HEK293T (cell line): ENCODE measurements around the gene ATAD3A.

ENCODE experiments used
- ARNT ChIP-seq: fragments of 450-650 bp; IDR thresholded peaks from 2 replicates; pipeline ENCODE4 v1.6.1; 2017; ENCODE audit warnings: mild to moderate bottlenecking
- ELF4 ChIP-seq: fragments of 450-650 bp; IDR thresholded peaks from 2 replicates; pipeline ENCODE4 v1.6.1; 2017; ENCODE audit warnings: antibody characterized with exemption
- FOXA1 ChIP-seq: fragments of 450-650 bp; IDR thresholded peaks from 2 replicates; pipeline ENCODE4 v1.6.1; 2016; ENCODE audit warnings: mild to moderate bottlenecking
- FOXK2 ChIP-seq: fragments of 450-650 bp; IDR thresholded peaks from 2 replicates; pipeline ENCODE4 v1.6.1; 2016; ENCODE audit warnings: mild to moderate bottlenecking
- HDGF ChIP-seq: fragments of 450-650 bp; IDR thresholded peaks from 2 replicates; pipeline ENCODE4 v1.6.1; 2017; ENCODE audit warnings: antibody characterized with exemption, borderline replicate concordance
- L3MBTL2 ChIP-seq: fragments of 450-650 bp; conservative IDR thresholded peaks from 2 replicates; pipeline ENCODE4 v1.6.1; 2016; ENCODE audit warnings: mild to moderate bottlenecking
- NFRKB ChIP-seq: fragments of 450-650 bp; IDR thresholded peaks from 2 replicates; pipeline ENCODE4 v1.6.1; 2016; ENCODE audit warnings: mild to moderate bottlenecking, moderate library complexity
- SP1 ChIP-seq: fragments of 450-650 bp; IDR thresholded peaks from 2 replicates; pipeline ENCODE4 v1.6.1; 2017
- SUZ12 ChIP-seq: fragments of 450-650 bp; IDR thresholded peaks from 2 replicates; pipeline ENCODE4 v1.6.1; 2016; ENCODE audit warnings: mild to moderate bottlenecking
- TF ChIP-seq, protein P1 (sequence below): fragments of 450-650 bp; IDR thresholded peaks from 2 replicates; pipeline ENCODE4 v1.6.1; 2016

DNA sequence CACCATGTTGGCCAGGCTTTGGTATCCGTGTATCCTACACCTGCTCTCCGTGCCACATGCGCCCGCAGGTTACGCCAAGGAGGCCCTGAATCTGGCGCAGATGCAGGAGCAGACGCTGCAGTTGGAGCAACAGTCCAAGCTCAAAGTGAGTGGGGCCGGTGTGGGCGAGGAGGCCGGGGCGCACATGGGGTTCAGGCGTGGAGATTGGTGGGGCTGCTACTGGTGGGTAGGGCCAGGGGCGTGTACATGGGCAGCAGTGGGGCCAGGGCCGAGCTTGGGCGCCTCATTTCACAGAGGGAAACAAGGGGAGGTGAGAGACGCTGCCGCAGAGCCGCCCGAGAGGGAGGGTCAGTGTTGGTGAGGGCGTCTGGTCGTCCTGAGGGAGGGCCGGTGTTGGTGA is 34.8 kb upstream of the ATAD3A start:
- TF ChIP-seq ELF4 (no peak), FOXK2 (no peak), L3MBTL2 (no peak), SUZ12 (no peak), SP1 (no peak), HDGF (no peak), NFRKB (no peak), ARNT (no peak), FOXA1 (no peak)
- TF ChIP-seq, protein P1, sequence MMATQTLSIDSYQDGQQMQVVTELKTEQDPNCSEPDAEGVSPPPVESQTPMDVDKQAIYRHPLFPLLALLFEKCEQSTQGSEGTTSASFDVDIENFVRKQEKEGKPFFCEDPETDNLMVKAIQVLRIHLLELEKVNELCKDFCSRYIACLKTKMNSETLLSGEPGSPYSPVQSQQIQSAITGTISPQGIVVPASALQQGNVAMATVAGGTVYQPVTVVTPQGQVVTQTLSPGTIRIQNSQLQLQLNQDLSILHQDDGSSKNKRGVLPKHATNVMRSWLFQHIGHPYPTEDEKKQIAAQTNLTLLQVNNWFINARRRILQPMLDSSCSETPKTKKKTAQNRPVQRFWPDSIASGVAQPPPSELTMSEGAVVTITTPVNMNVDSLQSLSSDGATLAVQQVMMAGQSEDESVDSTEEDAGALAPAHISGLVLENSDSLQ: no peak
